Kidney capillary endothelial cell (primary cell): ENCODE data around the gene ROS1.
"Not testable (repeated sequence)": the region's sequence is repeated elsewhere in the genome, so short reads cannot be mapped to it uniquely, and the experiment has no call there.

ENCODE experiments used
- DNase-seq: peaks from one replicate; pipeline ENCODE4 v3.0.0-alpha.2; 2018; ENCODE audit warnings: low spot score

ROS1 gene

DNA sequence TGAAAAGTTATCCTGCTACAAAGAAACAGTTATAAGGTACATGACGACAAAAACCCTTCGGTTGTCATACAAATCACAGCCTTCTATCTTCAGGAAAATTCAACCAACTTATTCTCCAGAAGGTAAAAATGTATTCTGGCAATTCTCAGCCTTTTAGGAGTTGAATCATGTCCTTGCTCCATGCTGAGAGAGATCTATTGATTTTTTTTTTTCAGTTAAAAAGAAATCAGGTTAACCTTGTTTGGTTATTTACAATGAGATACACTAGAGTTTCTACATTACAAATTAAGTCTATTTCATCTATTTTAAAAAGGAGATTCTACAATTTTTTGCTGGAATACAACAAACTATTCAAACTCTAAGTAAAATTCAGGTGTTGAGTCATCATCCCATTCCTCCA, 45.4 kb downstream of the ROS1 start:
- no peak for DNase-seq

GRCh38 chr6:117375446-117375845, 50.3 kb downstream of the ROS1 start:
- DNase-seq = no peak

DNA sequence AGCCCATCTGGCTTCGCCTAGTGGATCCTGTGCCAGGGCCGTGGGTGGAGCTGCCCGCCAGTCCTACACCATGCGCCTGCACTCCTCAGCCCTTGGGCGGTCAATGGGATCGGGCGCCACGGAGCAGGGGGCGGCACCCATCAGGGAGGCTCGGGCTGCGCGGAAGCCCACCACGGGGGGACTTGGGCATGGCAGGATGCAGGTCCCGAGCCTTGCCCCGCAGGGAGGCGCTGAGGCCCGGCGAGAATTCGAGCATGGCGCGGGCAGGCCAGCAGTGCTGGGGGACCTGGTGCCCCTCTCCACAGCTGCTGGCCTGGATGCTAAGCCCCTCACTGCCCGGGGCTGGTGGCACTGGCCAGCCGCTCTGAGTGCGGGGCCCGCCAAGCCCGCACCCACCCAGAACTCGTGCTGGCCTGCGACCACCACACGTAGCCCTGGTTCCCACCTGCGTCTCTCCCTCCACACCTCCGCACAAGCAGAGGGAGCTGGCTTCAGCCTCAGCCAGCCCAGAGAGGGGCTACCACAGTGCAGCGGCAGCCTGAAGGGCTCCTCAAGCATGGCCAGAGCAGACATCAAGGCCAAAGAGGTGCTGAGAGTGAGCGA, 52.4 kb downstream of the ROS1 start:
- DNase-seq = no peak

DNA sequence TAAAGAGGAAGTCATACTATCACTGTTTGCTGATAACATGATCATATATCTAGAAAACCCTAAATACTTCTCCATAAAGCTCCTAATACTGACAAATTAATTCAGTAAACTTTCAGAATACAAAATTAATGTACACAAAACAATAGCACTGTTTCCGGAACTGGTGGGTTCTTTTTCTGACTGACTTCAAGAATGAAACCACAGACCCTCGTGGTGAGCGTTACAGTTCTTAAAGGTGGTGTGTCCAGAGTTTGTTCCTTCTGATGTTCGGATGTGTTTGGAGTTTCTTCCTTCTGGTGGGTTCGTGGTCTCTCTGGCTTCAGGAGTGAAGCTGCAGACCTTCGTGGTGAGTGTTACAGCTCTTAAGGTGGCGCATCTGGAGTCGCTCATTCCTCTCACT, 53.5 kb downstream of the ROS1 start:
- not testable (repeated sequence) for DNase-seq

DNA sequence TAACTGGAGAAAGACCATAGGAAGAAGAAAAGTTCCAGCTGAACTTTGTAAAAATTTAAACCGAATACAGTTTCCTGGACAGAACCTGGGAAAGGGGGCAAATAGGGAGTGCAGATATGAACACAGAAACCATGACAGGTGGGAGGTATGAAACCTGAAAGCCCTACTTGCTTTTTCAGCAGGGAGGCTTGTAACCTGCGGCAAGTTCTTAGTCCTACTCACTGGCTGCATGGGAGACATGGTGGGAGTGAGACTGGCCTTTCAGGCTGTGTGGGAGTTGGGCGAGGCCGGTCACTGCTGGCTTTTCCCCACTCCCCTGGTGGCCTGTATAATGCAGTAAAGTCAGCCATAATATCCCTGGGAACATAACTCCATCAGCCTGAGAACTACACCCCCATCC, 54.2 kb downstream of the ROS1 start:
- DNase-seq = no peak

- no peak for DNase-seq
Observed at GRCh38 chr6:117359581-117359980, 66.2 kb downstream of the ROS1 start.

DNA sequence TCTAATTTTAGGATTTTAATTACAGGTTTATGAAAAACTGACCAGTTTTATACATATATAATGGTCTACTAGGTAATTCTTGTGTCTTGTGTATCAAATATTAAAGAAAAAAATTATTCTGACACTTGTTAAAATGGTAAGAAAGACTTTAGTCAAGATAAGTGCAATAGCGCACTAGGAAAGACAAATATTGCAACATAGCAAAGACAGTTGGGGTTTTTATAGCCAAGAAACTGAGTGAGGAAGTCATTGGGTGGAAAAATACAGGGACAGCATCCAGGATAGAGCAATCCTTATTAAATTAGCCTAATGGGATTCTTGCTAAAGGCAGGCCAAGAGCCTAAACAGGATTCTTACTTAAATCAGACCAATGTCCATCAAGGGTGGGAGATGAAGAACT, 71.1 kb downstream of the ROS1 start:
- DNase-seq = no peak

- DNase-seq = no peak
Observed at GRCh38 chr6:117352466-117353081, 73.2 kb downstream of the ROS1 start.

DNA sequence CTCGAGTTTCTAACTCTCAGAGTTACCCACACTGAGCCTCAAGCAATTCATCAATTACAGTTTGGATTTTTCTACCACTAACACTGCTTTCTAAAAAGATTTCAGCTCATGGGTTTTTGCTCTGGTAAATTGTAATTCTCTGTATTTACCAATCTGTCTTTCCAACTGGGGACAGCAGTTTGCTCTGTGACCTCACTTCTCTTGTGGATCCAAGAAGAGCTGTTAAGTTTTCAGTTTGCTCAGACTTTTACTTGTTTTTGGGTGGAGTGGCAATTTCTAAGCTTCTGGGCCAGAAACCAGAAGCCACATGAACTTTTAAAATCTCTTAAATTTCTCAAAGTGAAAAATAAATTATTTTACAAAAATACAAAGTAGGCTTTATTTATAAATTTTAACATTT, 74.2 kb downstream of the ROS1 start:
- no peak for DNase-seq

DNA sequence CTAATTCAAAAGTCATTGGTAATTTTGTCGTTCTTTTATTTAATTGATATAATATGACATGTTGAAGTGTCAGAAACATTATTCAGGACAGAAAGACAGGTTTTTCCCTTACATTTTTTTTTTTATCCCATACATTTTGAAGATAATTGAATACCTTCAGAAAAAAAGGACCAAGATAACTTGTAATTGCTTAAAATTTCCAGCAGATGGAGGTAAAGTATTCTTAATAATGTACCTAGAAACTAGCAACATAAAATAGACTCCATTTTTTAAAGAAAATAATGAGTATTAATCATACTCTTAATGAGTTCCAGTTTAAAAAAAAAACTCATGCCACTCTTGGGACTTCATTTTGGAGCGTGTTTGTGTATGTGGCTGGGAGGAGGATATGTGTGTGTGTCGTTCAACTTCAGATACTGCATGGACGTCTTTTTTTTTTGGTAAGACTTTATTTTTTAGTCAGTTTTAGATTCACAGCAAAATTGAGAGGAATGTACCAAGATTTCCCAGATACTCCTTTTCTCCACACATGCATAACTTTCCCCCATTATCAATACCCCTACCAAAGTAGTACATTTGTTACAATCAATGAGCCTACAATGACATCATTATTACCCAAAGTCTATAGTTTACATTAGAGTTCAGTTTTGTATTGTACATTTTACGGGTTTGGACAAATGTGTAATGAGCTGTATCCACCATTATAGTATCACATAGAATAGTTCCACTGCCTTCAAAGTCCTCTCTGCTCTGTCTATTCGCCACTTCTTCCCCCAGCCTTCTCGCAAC, 79.4 kb downstream of the ROS1 start:
- DNase-seq = peak; percentile 44

DNA sequence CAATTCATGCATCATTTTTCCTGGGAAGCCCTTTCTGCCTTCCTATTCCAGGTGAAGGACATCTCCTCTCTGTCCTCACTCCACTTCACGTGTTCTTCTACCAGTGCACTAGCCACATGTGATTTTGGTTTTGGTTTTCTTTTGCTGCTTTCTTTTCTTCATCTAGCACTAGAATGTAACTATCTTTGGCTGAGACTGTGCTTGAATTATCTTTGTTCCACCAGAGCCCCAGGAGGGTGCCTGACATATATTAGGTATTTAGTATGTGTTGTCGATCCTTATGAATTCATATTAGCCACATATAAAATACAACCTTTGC, 80.5 kb downstream of the ROS1 start:
- DNase-seq = no peak

DNA sequence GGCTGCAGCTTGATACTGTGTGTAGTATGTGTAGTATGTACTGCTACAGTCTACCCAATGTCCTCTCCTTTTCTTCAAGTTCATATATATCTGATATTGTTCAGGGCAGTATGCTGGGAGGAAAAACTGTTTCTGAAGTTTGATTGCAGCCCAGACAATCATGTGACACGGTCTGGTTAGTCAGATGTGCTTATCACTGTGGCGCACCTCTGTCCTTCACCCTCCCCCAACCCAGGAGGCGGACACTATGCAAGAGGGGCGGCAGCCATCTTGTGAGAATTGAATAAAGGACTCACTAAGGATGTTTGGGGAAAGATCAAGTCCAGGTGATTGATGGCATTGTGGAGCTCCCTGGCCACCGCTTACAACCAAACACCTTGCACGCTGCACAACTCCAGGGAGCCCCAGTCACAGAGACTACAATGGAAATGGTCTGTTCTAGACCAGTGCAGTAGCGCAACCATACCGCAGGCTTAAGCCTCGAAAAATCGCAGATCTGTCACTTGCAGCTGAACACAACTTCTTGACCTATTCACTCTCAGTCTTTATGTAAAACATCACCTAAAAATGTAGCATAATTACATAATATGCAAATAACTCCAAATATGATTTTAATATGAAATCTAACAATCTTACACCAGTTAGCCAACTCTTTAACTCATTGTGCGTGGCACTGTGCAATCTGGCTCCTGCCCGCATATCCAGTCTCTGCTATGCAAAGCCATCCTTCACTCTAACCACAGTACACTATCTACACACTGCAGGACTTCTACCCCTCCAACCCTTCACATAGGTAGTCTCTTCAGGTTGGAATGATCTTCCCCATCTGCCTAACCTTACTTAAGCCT, 81.1 kb downstream of the ROS1 start:
- no peak for DNase-seq

- DNase-seq = no peak
Observed at GRCh38 chr6:117338567-117338966, 87.2 kb downstream of the ROS1 start.

- DNase-seq = no peak
Observed at GRCh38 chr6:117329926-117330325, 95.8 kb downstream of the ROS1 start.

GRCh38 chr6:117328500-117328899, 97.2 kb downstream of the ROS1 start:
- DNase-seq = no peak

- DNase-seq = no peak
Observed at GRCh38 chr6:117328005-117328389, 97.7 kb downstream of the ROS1 start.

- no peak for DNase-seq
Observed at GRCh38 chr6:117327149-117328004, 98.4 kb downstream of the ROS1 start.

DNA sequence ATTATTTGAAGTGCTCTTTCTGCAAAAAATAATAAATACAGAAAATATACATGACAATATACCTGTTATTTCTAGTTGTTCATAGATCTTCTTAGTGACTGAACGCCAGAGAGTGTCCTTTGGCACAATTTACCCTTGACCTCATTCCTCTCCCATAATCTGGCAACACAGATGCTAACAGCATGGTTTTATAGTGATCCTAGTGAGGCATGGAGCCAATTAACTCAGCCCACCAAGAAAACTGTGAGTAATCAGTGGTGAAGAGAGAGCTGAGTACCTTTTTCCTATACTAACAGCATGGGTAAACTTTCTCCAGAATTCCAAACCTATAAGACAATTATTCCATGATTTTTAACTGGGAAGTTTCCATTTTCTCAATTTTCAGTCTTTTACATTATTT, 99.3 kb downstream of the ROS1 start:
- no peak for DNase-seq

DNA sequence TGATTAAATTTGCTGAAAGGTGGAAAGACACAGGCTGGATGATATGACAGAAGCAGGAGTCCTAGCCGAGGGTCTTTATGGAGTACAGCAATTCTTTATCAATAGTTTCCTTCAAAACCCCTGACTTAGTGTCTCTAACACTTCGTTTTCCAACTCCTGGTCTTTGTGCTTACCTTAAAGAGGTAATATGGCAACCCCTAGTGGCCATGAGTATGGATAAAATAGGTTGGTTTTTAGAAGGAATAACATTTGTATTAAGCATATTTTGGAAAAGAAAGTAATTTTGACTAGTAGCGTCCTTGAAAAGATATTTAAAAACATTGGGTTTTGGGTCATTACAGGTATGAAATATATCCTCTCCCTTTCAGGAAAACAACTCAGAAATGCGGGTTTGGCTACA, 108.5 kb downstream of the ROS1 start:
- DNase-seq = no peak

DNA sequence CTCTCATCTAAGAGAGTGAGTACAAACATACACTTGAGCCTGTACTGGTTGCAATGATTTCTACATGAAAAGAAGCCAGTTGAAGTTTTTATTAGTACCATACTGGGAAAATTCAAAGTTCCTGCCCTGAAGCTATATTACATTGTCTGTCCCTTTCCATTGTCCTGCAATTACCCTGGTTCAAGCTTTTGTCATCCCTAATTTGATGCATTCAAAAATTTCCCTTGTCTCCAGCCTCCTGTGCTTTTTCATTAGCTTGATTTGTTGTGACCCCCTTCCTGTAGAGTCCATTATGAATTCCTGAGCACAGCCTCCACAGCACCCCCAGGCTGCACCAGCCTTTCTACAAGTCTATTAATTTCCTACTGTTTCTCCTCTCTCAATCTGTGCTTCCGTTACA, 114.0 kb downstream of the ROS1 start:
- DNase-seq = no peak

DNA sequence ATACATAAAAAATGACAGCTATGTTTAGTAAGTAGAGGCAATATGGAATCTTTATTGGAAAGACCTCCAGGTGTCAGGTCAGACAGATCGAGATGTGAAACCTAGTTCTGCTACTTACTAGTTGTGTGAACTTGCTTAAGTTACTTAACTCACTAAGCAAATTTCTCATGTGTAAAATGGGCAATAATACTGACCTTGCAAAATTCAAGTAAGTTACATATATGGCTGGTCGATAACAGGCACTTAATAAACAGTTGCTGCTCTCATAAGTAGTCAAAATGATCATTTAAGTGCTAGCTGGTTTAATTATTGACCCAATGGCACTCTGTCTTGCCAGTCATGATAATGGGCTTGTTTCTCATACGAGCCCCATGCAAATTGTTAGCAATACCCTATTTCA, 114.4 kb downstream of the ROS1 start:
- no peak for DNase-seq

DNA sequence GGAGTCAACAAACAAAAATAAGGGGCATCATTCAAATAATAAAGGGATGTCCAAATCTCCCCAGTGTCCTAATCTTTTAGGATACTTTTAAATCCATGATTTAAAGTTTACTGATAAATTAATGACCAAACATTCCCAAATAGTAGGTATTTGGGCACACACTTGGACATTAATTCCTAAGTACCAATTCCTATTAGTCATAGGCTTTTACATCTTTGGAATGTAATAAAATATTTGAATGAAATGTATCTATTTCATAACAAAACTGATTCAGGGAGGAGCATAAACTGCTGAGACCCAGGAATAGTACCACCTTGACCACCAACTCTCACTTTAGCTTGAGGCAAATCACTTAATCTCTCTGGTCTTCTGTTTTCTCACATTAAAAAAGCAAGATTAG, 116.1 kb downstream of the ROS1 start:
- no peak for DNase-seq
